Gastrocnemius medialis (tissue), 4 donors: Measurements from ENCODE around the gene CPTP.

Experiments
- POLR2A ChIP-seq, 2 donors: fragments of 450-650 bp; IDR thresholded peaks; one replicate each; pipeline ENCODE4 v1.6.1; 2017; ENCODE audit warnings: antibody characterized with exemption in 2 of 2, mild to moderate bottlenecking in 2 of 2, moderate library complexity in 2 of 2
- TF ChIP-seq, protein P1 (sequence below), 5 experiments: fragments of 450-650 bp in 3 of 5; fragments of 200-600 bp in 2 of 5; sonication (generic) in 2 of 5; IDR thresholded peaks in 4 of 5; conservative IDR thresholded peaks in 1 of 5; 1 replicate in 4 of 5; 2 replicates in 1 of 5; pipeline ENCODE4 v1.5.1; 2016 to 2019; ENCODE audit warnings: antibody characterized with exemption in 5 of 5, mild to moderate bottlenecking in 3 of 5, moderate library complexity in 3 of 5

DNA sequence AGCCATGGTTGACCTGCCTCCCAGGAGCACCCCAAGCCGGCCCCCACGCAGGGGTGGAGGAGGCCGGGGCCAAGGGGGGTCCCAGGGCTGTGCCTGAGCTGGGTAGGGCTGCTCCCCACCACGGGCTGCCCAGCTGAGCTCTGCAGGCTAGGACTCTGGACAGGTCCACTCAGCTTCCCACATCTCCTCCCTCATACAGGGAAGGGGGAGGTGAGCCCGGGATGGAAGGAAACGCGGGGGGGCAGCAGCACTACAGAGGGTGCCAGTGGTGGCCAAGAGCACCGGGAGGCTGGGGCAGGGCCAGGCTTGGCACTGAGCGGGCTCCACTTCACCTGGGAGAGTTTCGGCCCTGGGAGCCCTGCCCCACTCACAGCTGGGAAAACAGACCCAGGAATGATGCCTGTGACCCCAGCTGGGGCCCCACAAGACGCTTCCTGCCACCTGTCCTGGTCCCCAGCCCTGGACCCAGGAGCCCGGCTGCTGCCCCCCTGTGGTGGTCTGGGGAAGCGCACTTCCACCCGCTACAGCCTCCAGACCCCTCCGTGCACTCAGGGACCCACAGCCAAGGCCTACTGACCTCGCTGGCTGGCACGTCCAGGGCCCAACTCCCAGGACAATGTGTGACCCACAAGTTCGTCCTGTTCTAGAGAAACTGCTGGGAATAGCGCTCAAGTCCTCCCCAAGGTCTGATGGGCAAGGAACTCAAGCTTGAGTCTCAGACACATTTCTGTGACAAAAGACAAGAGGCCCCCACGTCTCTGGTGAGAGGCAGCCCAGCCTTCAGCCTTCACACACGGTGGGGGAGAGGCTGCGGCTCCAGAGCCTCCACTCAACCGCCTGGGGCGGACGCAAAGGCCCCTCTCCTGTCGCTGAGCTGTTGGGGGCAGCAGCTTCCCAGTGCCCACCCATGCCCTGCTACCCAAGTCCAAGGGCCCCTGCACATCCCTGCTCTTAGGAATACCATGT, 47.4 kb downstream of the CPTP start:
- TF ChIP-seq, protein P1, sequence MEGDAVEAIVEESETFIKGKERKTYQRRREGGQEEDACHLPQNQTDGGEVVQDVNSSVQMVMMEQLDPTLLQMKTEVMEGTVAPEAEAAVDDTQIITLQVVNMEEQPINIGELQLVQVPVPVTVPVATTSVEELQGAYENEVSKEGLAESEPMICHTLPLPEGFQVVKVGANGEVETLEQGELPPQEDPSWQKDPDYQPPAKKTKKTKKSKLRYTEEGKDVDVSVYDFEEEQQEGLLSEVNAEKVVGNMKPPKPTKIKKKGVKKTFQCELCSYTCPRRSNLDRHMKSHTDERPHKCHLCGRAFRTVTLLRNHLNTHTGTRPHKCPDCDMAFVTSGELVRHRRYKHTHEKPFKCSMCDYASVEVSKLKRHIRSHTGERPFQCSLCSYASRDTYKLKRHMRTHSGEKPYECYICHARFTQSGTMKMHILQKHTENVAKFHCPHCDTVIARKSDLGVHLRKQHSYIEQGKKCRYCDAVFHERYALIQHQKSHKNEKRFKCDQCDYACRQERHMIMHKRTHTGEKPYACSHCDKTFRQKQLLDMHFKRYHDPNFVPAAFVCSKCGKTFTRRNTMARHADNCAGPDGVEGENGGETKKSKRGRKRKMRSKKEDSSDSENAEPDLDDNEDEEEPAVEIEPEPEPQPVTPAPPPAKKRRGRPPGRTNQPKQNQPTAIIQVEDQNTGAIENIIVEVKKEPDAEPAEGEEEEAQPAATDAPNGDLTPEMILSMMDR (IDR thresholded peaks at IDR 0.05 in 4 of 5, conservative IDR thresholded peaks at IDR 0.05 in 1 of 5), result peak; percentile 89 to 97 (median 94)
- TF ChIP-seq POLR2A (IDR thresholded peaks at IDR 0.05), result no peak
